SIG-M5 treated with dmso at 0.1 percent for 504 hours (cell line): ENCODE measurements around the gene CFAP298.
"Not testable (repeated sequence)": the region's sequence is repeated elsewhere in the genome, so short reads cannot be mapped to it uniquely, and the experiment has no call there.

Source experiments
- DNase-seq: peaks from one replicate; lab custom pipeline; 2025; ENCODE audit not compliant: unreplicated experiment; lab: John Stamatoyannopoulos, UW

Gene CFAP298

DNA sequence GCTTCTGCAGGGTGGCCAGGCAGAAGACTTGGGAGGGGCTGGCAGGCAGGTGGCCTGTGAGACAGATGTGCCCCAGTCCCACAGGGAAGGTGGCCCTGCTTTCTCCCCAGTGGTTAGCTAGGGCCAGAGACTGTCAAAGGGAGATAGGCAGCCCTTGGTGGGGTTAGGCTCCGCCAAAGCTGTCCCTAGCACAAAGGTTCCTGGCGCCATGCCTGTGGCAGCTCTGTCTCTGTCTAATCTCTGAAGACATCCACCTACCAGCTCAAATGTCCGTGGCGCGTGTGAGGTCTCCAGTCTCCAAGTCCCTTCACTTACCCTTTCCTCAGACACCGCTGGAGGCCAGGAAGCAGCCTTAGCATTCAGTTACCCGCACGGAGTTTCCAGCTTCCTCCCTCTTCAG is 44.6 kb downstream of the CFAP298 start:
- no peak for DNase-seq

GRCh38 chr21:32566741-32567389 is 45.3 kb downstream of the CFAP298 start:
- no peak for DNase-seq

DNA sequence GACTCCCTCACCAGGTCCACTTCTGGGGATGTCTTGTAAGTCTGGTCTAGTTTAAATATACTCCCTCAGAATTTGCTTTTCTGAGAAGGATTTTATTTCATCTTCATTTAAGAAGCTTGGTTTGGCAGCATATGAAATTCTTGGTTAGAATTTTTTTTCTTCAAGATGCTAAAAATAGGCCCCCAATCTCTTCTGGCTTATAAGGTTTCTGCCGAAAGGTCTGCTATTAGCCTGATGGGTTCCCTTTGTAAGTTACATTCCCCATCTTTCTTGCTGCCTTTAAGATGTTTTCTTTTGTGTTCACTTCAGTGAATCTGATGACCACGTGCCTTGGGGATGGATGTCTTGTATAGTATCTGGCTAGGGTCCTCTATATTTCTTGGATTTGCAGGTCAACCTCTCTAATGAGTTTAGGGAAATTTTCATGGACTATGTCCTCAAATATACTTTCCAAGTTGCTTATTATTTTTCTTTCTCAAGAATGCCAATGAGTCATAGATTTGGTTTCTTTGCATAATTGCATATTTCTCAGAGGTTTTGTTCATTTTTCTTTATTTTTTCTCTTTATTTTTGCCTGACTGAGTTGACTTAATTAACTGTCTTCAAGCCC is 46.2 kb downstream of the CFAP298 start:
- DNase-seq: no peak

GRCh38 chr21:32562915-32563314 is 49.3 kb downstream of the CFAP298 start:
- DNase-seq: no peak

- no peak for DNase-seq
Observed at GRCh38 chr21:32562426-32562825, 49.8 kb downstream of the CFAP298 start.

GRCh38 chr21:32561476-32561875 is 50.7 kb downstream of the CFAP298 start:
- DNase-seq: not testable (repeated sequence)

GRCh38 chr21:32560896-32561295 is 51.3 kb downstream of the CFAP298 start:
- no peak for DNase-seq

DNA sequence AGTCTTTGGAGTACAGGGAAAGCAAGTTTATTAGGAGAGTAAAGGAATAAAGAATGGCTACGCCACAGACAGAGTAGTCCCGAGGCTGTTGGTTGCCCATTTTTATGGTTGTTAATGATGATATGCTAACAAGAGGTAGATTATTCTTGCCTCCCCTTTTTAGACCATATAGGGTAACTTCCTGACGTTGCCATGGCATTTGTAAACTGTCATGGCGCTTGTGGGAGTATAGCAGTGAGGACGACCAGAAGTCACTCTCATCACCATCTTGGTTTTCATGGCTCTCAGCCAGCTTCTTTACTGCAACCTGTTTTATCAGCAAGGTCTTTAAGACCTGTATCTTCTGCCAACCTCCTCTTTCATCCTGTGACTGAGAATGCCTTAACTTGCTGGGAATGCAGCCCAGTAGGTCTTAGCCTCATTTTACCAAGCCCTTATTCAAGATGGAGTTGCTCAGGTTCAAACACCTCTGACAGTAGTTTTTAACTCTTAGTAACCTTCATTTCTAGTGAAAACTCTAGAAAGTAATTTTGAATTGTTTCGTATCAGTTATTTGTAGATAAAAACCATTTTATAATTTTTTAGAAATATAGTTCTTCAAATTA is 53.1 kb downstream of the CFAP298 start:
- no peak for DNase-seq

- DNase-seq: no peak
Observed at GRCh38 chr21:32558106-32558505, 54.1 kb downstream of the CFAP298 start.

GRCh38 chr21:32554832-32555638 is 57.1 kb downstream of the CFAP298 start:
- DNase-seq: no peak

- DNase-seq: no peak
Observed at GRCh38 chr21:32549886-32550285, 62.3 kb downstream of the CFAP298 start.

GRCh38 chr21:32549440-32549839 is 62.7 kb downstream of the CFAP298 start:
- no peak for DNase-seq
